ENCODE data around the gene MYNN.

The MYNN gene

DNA sequence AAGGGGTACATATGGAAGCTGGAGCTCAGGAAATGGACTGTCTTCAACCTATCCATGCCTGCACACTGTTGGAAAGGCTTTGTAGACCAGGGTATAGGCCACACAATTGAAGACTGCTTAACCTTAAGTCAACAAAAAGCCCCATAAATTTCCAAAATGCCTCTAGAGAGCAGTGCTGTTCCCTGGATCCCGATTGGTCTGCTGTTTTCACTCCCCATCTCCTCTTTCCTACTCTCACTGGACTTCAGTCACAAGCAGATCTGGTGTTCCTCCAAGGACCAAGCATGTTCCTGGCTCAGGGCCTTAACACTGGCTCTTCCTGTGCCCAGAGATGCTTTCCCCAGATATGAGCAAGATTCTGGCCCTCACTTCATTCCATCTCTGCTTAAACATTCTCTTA lies 62.3 kb downstream of the MYNN start:
- no peaks in the 10 kb centered on the region for H3K36me3 ChIP-seq
- H3K27me3 ChIP-seq: no peaks in the 10 kb centered on the region
- H3K4me1 ChIP-seq: no peaks in the 10 kb centered on the region
- TF ChIP-seq, protein P1, sequence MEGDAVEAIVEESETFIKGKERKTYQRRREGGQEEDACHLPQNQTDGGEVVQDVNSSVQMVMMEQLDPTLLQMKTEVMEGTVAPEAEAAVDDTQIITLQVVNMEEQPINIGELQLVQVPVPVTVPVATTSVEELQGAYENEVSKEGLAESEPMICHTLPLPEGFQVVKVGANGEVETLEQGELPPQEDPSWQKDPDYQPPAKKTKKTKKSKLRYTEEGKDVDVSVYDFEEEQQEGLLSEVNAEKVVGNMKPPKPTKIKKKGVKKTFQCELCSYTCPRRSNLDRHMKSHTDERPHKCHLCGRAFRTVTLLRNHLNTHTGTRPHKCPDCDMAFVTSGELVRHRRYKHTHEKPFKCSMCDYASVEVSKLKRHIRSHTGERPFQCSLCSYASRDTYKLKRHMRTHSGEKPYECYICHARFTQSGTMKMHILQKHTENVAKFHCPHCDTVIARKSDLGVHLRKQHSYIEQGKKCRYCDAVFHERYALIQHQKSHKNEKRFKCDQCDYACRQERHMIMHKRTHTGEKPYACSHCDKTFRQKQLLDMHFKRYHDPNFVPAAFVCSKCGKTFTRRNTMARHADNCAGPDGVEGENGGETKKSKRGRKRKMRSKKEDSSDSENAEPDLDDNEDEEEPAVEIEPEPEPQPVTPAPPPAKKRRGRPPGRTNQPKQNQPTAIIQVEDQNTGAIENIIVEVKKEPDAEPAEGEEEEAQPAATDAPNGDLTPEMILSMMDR (IDR thresholded peaks at IDR 0.05; ENCODE audit: low read depth, low read length): no peak
- no peaks in the 10 kb centered on the region for H3K9me3 ChIP-seq
- no peak for DNase-seq
- no peak overlapping the region for H3K4me3 ChIP-seq (ENCODE audit: low read depth, low read length)

DNA sequence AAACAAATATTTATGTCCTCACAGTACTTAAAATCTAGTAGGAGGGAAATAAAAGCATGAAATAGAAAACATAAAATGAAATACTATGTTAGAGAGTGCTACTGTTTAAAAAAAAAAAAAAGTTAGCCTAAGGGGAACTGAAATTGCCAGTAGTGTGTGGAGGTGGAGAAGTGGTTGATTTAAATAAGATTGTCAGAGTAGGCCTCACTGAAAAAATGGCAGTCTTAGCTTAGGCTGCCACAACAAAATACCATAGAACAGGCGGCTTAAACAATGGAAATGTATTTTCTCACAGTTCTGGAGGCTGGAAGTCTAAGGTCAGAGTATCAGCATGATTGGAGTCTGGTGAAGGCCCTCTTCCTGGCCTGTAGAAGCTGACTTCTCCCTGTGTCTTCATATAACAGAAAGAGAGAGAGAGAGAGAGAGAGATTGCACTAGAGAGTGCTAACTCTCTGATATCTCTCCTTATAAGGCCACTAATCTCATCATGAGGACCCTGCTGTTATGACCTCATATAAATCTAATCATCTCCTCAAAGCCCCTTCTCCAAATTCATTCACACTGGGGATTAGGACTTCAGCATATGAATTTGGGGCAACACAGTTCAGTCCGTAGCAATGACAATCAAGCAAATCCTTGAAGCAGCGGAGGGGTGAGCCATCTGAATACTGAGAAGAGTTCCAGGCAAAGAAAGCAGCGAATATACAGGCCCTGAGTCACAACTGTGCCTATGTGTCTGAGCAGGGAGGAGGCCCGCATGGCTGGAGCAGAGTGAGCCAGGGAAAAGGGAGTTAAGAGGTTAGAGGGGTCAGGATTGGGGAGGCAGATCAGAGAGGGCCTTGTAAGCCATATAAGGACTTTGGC lies 63.1 kb downstream of the MYNN start:
- Histone ChIP-seq H3K4me3 (ENCODE audit: low read depth, low read length) (no peak overlapping the region), H3K36me3 (no peaks in the 10 kb centered on the region), H3K9me3 (no peaks in the 10 kb centered on the region), H3K4me1 (no peaks in the 10 kb centered on the region), H3K27me3 (no peaks in the 10 kb centered on the region)
- TF ChIP-seq, protein P1 (IDR thresholded peaks at IDR 0.05; ENCODE audit: low read depth, low read length): no peak
- DNase-seq: no peak

DNA sequence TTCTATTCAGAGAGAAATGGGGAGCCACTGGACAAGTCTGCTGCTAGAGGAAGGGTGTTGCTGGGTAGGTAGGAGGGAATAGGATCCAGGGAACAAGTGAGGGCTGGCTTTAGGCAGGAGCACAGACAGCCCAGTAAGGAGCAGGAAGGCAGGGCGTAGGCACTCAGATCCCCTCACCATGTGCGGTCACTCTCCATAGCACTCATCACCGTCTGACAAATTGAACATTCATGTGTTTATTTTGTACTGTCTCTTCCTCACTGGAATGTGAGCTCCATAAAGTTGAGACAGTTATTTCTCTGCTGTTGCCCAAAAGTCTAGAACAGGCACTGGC lies 63.7 kb downstream of the MYNN start:
- H3K4me1 ChIP-seq: no peaks in the 10 kb centered on the region
- TF ChIP-seq, protein P1 (IDR thresholded peaks at IDR 0.05; ENCODE audit: low read depth, low read length): no peak
- no peak for DNase-seq

DNA sequence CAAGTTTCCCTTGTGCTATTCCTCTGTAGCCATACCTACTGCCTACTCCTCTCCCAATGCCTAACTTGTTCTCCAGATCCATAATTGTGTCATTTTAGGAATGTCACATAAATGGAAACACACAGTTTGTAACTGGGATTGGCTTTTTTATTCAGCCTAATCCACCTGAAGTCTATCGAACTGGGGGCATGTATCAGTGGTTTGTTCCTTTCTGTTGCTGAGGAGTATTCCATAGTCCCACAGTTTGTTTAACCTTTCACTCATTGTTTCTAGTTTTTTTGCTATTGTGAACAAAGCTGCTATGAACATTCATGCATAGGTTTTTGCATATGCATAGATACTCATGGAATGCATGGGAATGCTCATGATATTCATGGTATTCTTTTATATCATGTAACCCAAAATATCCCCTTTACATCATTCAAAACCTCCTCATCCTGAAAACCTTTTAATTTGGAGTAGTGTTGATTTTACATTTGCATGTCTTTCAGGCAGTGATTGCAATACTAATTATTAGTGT lies 65.4 kb downstream of the MYNN start:
- TF ChIP-seq, protein P1 (IDR thresholded peaks at IDR 0.05; ENCODE audit: low read depth, low read length): no peak
- H3K4me3 ChIP-seq (ENCODE audit: low read depth, low read length): no peak overlapping the region
- H3K27me3 ChIP-seq: no peaks in the 10 kb centered on the region
- H3K4me1 ChIP-seq: no peaks in the 10 kb centered on the region
- H3K36me3 ChIP-seq: no peaks in the 10 kb centered on the region
- DNase-seq: no peak
- H3K9me3 ChIP-seq: no peaks in the 10 kb centered on the region; the same call in 1 of the 2 replicates

More for the DNA sequence above, 63.7 kb downstream of the MYNN start:
- Histone ChIP-seq H3K36me3 (no peaks in the 10 kb centered on the region), H3K9me3 (no peaks in the 10 kb centered on the region), H3K4me3 (ENCODE audit: low read depth, low read length) (no peak overlapping the region), H3K27me3 (no peaks in the 10 kb centered on the region)
